SU-DHL-6 (cell line): Measurements from ENCODE around the gene GRID1.

Source experiments
- H2AFZ ChIP-seq: fragments of 200-600 bp; sonication (generic); 2 replicates; pipeline ENCODE4 v1.6.1; 2014; ENCODE audit warnings: low read depth, mild to moderate bottlenecking, moderate library complexity, mixed read lengths, antibody characterized with exemption, low read length; ENCODE audit not compliant: severe bottlenecking
- H3F3A ChIP-seq: fragments of 200-600 bp; shearing (Covaris generic); 2 replicates; pipeline ENCODE4 v1.6.0; 2016; ENCODE audit warnings: antibody characterized with exemption, mild to moderate bottlenecking; ENCODE audit not compliant: insufficient read depth
- H3K27ac ChIP-seq: fragments of 200-600 bp; sonication (generic); 2 replicates; pipeline ENCODE4 v1.5.1; 2016; ENCODE audit warnings: low read depth, mild to moderate bottlenecking, low read length, moderate library complexity, mixed read lengths
- H3K27me3 ChIP-seq: fragments of 200-600 bp; sonication (generic), shearing (Covaris generic); 2 replicates; pipeline ENCODE4 v1.6.0; 2014; ENCODE audit warnings: mild to moderate bottlenecking, low read length
- H3K36me3 ChIP-seq: fragments of 200-600 bp; sonication (generic); 2 replicates; pipeline ENCODE4 v1.6.1; 2014; ENCODE audit warnings: mild to moderate bottlenecking, low read length, mixed read lengths
- H3K4me2 ChIP-seq: fragments of 300-600, 200-600 bp; shearing (Covaris generic), sonication (generic); 2 replicates; pipeline ENCODE4 v1.6.0; 2014; ENCODE audit warnings: low read length, low read depth, mild to moderate bottlenecking; ENCODE audit not compliant: poor library complexity, severe bottlenecking
- H3K4me3 ChIP-seq: fragments of 200-600 bp; sonication (generic); 2 replicates; pipeline ENCODE4 v1.5.1; 2014; ENCODE audit warnings: antibody characterized with exemption, low read length, mild to moderate bottlenecking, mixed read lengths; ENCODE audit not compliant: insufficient read depth, poor library complexity, severe bottlenecking
- H3K79me2 ChIP-seq: fragments of 200-600 bp; sonication (generic); 2 replicates; pipeline ENCODE4 v1.6.1; 2014; ENCODE audit warnings: mild to moderate bottlenecking, low read length, moderate library complexity; ENCODE audit not compliant: insufficient read depth
- H3K9ac ChIP-seq: fragments of 200-600 bp; sonication (generic); 2 replicates; pipeline ENCODE4 v1.7.0; 2014; ENCODE audit warnings: mild to moderate bottlenecking, low read length
- H3K9me2 ChIP-seq: fragments of 200-600 bp; sonication (generic); replicated peaks from 2 replicates; pipeline ENCODE4 v1.6.1; 2014; ENCODE audit warnings: low read length; ENCODE audit not compliant: insufficient read depth
- H3K9me3 ChIP-seq: fragments of 200-600 bp; sonication (generic); 2 replicates; pipeline ENCODE4 v1.6.1; 2014; ENCODE audit warnings: low read length, mixed read lengths; ENCODE audit not compliant: insufficient read depth
- H4K20me1 ChIP-seq: fragments of 200-600 bp; sonication (generic); 2 replicates; pipeline ENCODE4 v1.6.1; 2014; ENCODE audit warnings: low read depth, mild to moderate bottlenecking, antibody characterized with exemption, low read length, moderate library complexity, mixed read lengths
- CTCF ChIP-seq: fragments of 200-600 bp; sonication (generic); IDR thresholded peaks from one replicate; pipeline ENCODE4 v1.5.1; 2017; ENCODE audit warnings: antibody characterized with exemption, mild to moderate bottlenecking, low read length, moderate library complexity; ENCODE audit not compliant: insufficient read depth, poor library complexity, severe bottlenecking
- EZH2phosphoT487 ChIP-seq: fragments of 200-600 bp; sonication (generic), shearing (Covaris generic); conservative IDR thresholded peaks from 2 replicates; pipeline ENCODE4 v1.6.1; 2018; ENCODE audit warnings: mild to moderate bottlenecking, antibody characterized with exemption, low read length, moderate library complexity, mixed read lengths

Gene GRID1

GRCh38 chr10:86399879-86400704 lies 33.5 kb upstream of the GRID1 start:
- Histone ChIP-seq H3K9me3 (no peaks in the 10 kb centered on the region), H3K36me3 (no peaks in the 10 kb centered on the region), H3K9ac (peak overlapping the region; percentile 94), H3F3A (peaks cover 38% of the 10 kb centered on the region), H3K4me3 (peak overlapping the region; percentile 58), H3K79me2 (peaks cover 19% of the 10 kb centered on the region), H3K27me3 (no peaks in the 10 kb centered on the region), H3K9me2 (no peaks in the 10 kb centered on the region), H4K20me1 (no peaks in the 10 kb centered on the region), H3K4me2 (peak overlapping the region; percentile 88), H3K27ac (peak overlapping the region; percentile 95), H2AFZ (peak overlapping the region; percentile 14)
- TF ChIP-seq CTCF: peak; percentile 80
- no peak for TF ChIP-seq EZH2phosphoT487

- H3K4me3 ChIP-seq: peak overlapping the region; percentile 31
- H3K27ac ChIP-seq: peak overlapping the region; percentile 95
- peaks cover 19% of the 10 kb centered on the region for H3K79me2 ChIP-seq
- no peaks in the 10 kb centered on the region for H3K9me2 ChIP-seq
- no peaks in the 10 kb centered on the region for H3K27me3 ChIP-seq
- H4K20me1 ChIP-seq: no peaks in the 10 kb centered on the region
- no peaks in the 10 kb centered on the region for H3K36me3 ChIP-seq
- TF ChIP-seq CTCF: no peak
- TF ChIP-seq EZH2phosphoT487: no peak
- no peaks in the 10 kb centered on the region for H3K9me3 ChIP-seq
- peak overlapping the region; percentile 94 for H3K9ac ChIP-seq
- peak overlapping the region; percentile 14 for H2AFZ ChIP-seq
- H3K4me2 ChIP-seq: peak overlapping the region; percentile 88
- H3F3A ChIP-seq: peaks cover 35% of the 10 kb centered on the region
Measured at GRCh38 chr10:86399514-86399878, 32.9 kb upstream of the GRID1 start.

- H3K9me3 ChIP-seq: no peaks in the 10 kb centered on the region
- no peak overlapping the region for H3K27ac ChIP-seq
- H3F3A ChIP-seq: peaks cover 41% of the 10 kb centered on the region
Measured at GRCh38 chr10:86397120-86397519, 30.5 kb upstream of the GRID1 start.

More at GRCh38 chr10:86397120-86397519, 30.5 kb upstream of the GRID1 start:
- Histone ChIP-seq H4K20me1 (no peaks in the 10 kb centered on the region), H2AFZ (no peak overlapping the region), H3K27me3 (no peaks in the 10 kb centered on the region), H3K4me2 (no peak overlapping the region), H3K79me2 (peaks cover 12% of the 10 kb centered on the region), H3K9me2 (no peaks in the 10 kb centered on the region), H3K4me3 (no peak overlapping the region), H3K36me3 (no peaks in the 10 kb centered on the region), H3K9ac (no peak overlapping the region)
- no peak for TF ChIP-seq CTCF
- no peak for TF ChIP-seq EZH2phosphoT487
